Type B pancreatic cell (in vitro differentiated cells): ENCODE measurements around the gene RPSA. TPM values are rescaled to one million over a fixed set of nuclear protein-coding genes. Genes with fewer than 3 reads are reported as not detected.

Experiments used
- DNase-seq: peaks from one replicate; pipeline ENCODE4 v3.0.0; 2021; ENCODE audit warnings: mixed read lengths; ENCODE audit not compliant: unreplicated experiment; ENCODE audit errors: extremely low spot score
- H3K27ac Mint-ChIP-seq: 2 replicates; pipeline ENCODE4 v1.8.0; 2021; ENCODE audit warnings: mild to moderate bottlenecking, mixed read lengths
- H3K27me3 Mint-ChIP-seq: 2 replicates; pipeline ENCODE4 v1.8.0; 2021; ENCODE audit warnings: mixed read lengths
- H3K36me3 Mint-ChIP-seq: 2 replicates; pipeline ENCODE4 v1.8.0; 2021; ENCODE audit warnings: mixed read lengths
- H3K4me1 Mint-ChIP-seq: one replicate; pipeline ENCODE4 v1.8.0; 2021; ENCODE audit warnings: mixed read lengths; ENCODE audit not compliant: unreplicated experiment
- H3K4me3 Mint-ChIP-seq: 2 replicates; pipeline ENCODE4 v1.8.0; 2021; ENCODE audit warnings: mild to moderate bottlenecking, mixed read lengths
- H3K9me3 Mint-ChIP-seq: 2 replicates; pipeline ENCODE4 v1.8.0; 2021; ENCODE audit warnings: mixed read lengths
- total RNA-seq: library from RNA; stranded (reverse); gene quantifications from 2 replicates; pipeline ENCODE4 v1.2.1, GENCODE V29; 2021; ENCODE audit warnings: low replicate concordance
- TF ChIP-seq, protein P1 (sequence below): fragments of 200-600 bp; sonication (generic); conservative IDR thresholded peaks from 2 replicates; pipeline ENCODE4 v1.5.0; 2021; ENCODE audit warnings: antibody characterized with exemption, mild to moderate bottlenecking

The RPSA gene
- total RNA-seq, 1 donor from 2014 or later: 1,454 TPM

- no peak overlapping the region for H3K27ac Mint-ChIP-seq
- no peak overlapping the region for H3K4me3 Mint-ChIP-seq
- H3K4me1 Mint-ChIP-seq: no peaks in the 10 kb centered on the region
- no peak for DNase-seq
- H3K27me3 Mint-ChIP-seq: no peaks in the 10 kb centered on the region
- H3K9me3 Mint-ChIP-seq: no peaks in the 10 kb centered on the region
- no peaks in the 10 kb centered on the region for H3K36me3 Mint-ChIP-seq
- TF ChIP-seq, protein P1, sequence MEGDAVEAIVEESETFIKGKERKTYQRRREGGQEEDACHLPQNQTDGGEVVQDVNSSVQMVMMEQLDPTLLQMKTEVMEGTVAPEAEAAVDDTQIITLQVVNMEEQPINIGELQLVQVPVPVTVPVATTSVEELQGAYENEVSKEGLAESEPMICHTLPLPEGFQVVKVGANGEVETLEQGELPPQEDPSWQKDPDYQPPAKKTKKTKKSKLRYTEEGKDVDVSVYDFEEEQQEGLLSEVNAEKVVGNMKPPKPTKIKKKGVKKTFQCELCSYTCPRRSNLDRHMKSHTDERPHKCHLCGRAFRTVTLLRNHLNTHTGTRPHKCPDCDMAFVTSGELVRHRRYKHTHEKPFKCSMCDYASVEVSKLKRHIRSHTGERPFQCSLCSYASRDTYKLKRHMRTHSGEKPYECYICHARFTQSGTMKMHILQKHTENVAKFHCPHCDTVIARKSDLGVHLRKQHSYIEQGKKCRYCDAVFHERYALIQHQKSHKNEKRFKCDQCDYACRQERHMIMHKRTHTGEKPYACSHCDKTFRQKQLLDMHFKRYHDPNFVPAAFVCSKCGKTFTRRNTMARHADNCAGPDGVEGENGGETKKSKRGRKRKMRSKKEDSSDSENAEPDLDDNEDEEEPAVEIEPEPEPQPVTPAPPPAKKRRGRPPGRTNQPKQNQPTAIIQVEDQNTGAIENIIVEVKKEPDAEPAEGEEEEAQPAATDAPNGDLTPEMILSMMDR: no peak
These were observed 32.4 kb downstream of the RPSA start for GRCh38 chr3:39438880-39439279.

GRCh38 chr3:39440316-39440715 lies 33.8 kb downstream of the RPSA start:
- H3K4me1 Mint-ChIP-seq: no peaks in the 10 kb centered on the region
- no peaks in the 10 kb centered on the region for H3K9me3 Mint-ChIP-seq
- TF ChIP-seq, protein P1: no peak
- H3K36me3 Mint-ChIP-seq: no peaks in the 10 kb centered on the region
- H3K27me3 Mint-ChIP-seq: peaks cover 10% of the 10 kb centered on the region
- H3K27ac Mint-ChIP-seq: no peak overlapping the region
- DNase-seq: no peak
- H3K4me3 Mint-ChIP-seq: no peak overlapping the region

- TF ChIP-seq, protein P1: no peak
- Mint-ChIP-seq H3K27me3 (peaks cover 17% of the 10 kb centered on the region), H3K4me1 (peaks cover 4% of the 10 kb centered on the region), H3K4me3 (no peak overlapping the region), H3K9me3 (no peaks in the 10 kb centered on the region), H3K36me3 (no peaks in the 10 kb centered on the region), H3K27ac (no peak overlapping the region)
- DNase-seq: no peak
These were observed 37.0 kb downstream of the RPSA start for GRCh38 chr3:39443530-39443929.

DNA sequence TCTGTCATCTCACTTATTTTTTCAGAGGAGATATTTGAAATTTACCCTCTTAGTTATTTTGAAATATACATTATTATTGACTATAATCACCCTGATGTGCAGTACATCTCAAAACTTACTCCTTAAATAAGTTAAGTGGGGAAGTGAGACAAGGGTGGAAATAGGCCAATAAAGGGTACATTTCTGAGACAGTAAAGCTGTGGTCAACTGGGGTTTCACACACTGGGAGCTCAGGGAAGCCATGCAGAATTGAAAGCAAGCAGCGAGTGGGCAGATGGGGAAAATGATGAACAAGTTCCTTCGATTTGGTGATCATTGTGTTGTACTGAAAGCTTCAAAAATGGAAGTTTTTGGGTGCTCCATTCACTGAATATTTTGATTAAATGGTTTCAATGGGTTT lies 39.4 kb downstream of the RPSA start:
- no peaks in the 10 kb centered on the region for H3K9me3 Mint-ChIP-seq
- DNase-seq: no peak
- no peak overlapping the region for H3K27ac Mint-ChIP-seq
- H3K4me1 Mint-ChIP-seq: peaks cover 4% of the 10 kb centered on the region
- TF ChIP-seq, protein P1: no peak
- H3K27me3 Mint-ChIP-seq: peaks cover 17% of the 10 kb centered on the region
- no peaks in the 10 kb centered on the region for H3K36me3 Mint-ChIP-seq
- no peak overlapping the region for H3K4me3 Mint-ChIP-seq

GRCh38 chr3:39446444-39446843 lies 39.9 kb downstream of the RPSA start:
- no peaks in the 10 kb centered on the region for H3K9me3 Mint-ChIP-seq
- H3K4me1 Mint-ChIP-seq: peaks cover 4% of the 10 kb centered on the region
- H3K36me3 Mint-ChIP-seq: no peaks in the 10 kb centered on the region
- TF ChIP-seq, protein P1: no peak
- no peak overlapping the region for H3K4me3 Mint-ChIP-seq
- no peak for DNase-seq
- peaks cover 17% of the 10 kb centered on the region for H3K27me3 Mint-ChIP-seq
- no peak overlapping the region for H3K27ac Mint-ChIP-seq
